ENCODE results near the gene KTN1.

Gene KTN1

GRCh38 chr14:55684956-55685584 lies 105.1 kb downstream of the KTN1 start:
- no peak for DNase-seq (ENCODE audit: low spot score)

GRCh38 chr14:55686713-55687112 lies 106.7 kb downstream of the KTN1 start:
- DNase-seq (ENCODE audit: low spot score), result no peak

- DNase-seq (ENCODE audit: low spot score), result no peak
These were observed 108.6 kb downstream of the KTN1 start for GRCh38 chr14:55688566-55688965.

- no peak for DNase-seq (ENCODE audit: low spot score)
These were observed 110.2 kb downstream of the KTN1 start for GRCh38 chr14:55689981-55690871.

- no peak for DNase-seq (ENCODE audit: low spot score)
These were observed 111.7 kb downstream of the KTN1 start for GRCh38 chr14:55691659-55692058.

GRCh38 chr14:55693904-55694303 lies 113.9 kb downstream of the KTN1 start:
- DNase-seq (ENCODE audit: low spot score), result no peak

- DNase-seq (ENCODE audit: low spot score), result no peak
These were observed 117.4 kb downstream of the KTN1 start for GRCh38 chr14:55697414-55697861.

- no peak for DNase-seq (ENCODE audit: low spot score)
These were observed 118.0 kb downstream of the KTN1 start for GRCh38 chr14:55698051-55698450.

GRCh38 chr14:55699131-55700057 lies 119.4 kb downstream of the KTN1 start:
- DNase-seq (ENCODE audit: low spot score), result peak; percentile 56

GRCh38 chr14:55701638-55702037 lies 121.6 kb downstream of the KTN1 start:
- DNase-seq (ENCODE audit: low spot score), result no peak

GRCh38 chr14:55702511-55702910 lies 122.5 kb downstream of the KTN1 start:
- DNase-seq (ENCODE audit: low spot score), result no peak

- no peak for DNase-seq (ENCODE audit: low spot score)
These were observed 124.6 kb downstream of the KTN1 start for GRCh38 chr14:55704654-55705053.

GRCh38 chr14:55705651-55706364 lies 125.8 kb downstream of the KTN1 start:
- DNase-seq (ENCODE audit: low spot score), result no peak

GRCh38 chr14:55706365-55706684 lies 126.3 kb downstream of the KTN1 start:
- no peak for DNase-seq (ENCODE audit: low spot score)

- DNase-seq (ENCODE audit: low spot score), result no peak
These were observed 126.9 kb downstream of the KTN1 start for GRCh38 chr14:55706893-55707292.

GRCh38 chr14:55707365-55707804 lies 127.4 kb downstream of the KTN1 start:
- DNase-seq (ENCODE audit: low spot score), result peak; percentile 47

GRCh38 chr14:55710506-55711041 lies 130.6 kb downstream of the KTN1 start:
- no peak for DNase-seq (ENCODE audit: low spot score)

- DNase-seq (ENCODE audit: low spot score), result no peak
These were observed 131.3 kb downstream of the KTN1 start for GRCh38 chr14:55711175-55711811.

- no peak for DNase-seq (ENCODE audit: low spot score)
These were observed 132.5 kb downstream of the KTN1 start for GRCh38 chr14:55712491-55712890.

- no peak for DNase-seq (ENCODE audit: low spot score)
These were observed 133.5 kb downstream of the KTN1 start for GRCh38 chr14:55713486-55713885.

- no peak for DNase-seq (ENCODE audit: low spot score)
These were observed 135.9 kb downstream of the KTN1 start for GRCh38 chr14:55715889-55716288.
